ENCODE results near the gene PLEKHA7.

PLEKHA7 gene

DNA sequence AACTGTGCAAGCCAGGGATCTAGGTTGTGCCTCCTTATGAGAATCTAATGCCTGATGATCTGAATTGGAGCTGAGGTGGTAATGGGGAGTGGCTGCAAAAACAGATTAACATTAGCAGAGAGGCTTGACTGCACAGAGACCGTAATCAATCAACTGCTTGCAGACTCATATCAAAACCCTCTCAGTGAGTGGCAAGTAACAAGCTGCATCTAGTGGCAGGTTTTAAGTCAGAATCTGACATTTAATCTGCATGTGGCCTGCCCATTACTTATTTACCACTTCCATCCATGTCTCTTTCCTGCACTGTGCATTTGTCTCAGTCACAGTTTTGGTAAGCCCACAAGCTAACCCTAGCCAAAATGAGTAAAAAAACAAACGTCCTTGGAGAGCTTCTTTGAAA lies 264.5 kb downstream of the PLEKHA7 start:
- in situ Hi-C loops (cut with MboI; ENCODE audit: low pct_unique_long_range_greater_than_20kb, low sequenced_read_pairs, unreplicated experiment), result no loop called here
- TF ChIP-seq, protein P1, sequence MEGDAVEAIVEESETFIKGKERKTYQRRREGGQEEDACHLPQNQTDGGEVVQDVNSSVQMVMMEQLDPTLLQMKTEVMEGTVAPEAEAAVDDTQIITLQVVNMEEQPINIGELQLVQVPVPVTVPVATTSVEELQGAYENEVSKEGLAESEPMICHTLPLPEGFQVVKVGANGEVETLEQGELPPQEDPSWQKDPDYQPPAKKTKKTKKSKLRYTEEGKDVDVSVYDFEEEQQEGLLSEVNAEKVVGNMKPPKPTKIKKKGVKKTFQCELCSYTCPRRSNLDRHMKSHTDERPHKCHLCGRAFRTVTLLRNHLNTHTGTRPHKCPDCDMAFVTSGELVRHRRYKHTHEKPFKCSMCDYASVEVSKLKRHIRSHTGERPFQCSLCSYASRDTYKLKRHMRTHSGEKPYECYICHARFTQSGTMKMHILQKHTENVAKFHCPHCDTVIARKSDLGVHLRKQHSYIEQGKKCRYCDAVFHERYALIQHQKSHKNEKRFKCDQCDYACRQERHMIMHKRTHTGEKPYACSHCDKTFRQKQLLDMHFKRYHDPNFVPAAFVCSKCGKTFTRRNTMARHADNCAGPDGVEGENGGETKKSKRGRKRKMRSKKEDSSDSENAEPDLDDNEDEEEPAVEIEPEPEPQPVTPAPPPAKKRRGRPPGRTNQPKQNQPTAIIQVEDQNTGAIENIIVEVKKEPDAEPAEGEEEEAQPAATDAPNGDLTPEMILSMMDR (IDR thresholded peaks at IDR 0.05; ENCODE audit: extremely low read depth, insufficient read depth, missing control alignments), result no peak
- no peak for DNase-seq (ENCODE audit: low spot score)

DNA sequence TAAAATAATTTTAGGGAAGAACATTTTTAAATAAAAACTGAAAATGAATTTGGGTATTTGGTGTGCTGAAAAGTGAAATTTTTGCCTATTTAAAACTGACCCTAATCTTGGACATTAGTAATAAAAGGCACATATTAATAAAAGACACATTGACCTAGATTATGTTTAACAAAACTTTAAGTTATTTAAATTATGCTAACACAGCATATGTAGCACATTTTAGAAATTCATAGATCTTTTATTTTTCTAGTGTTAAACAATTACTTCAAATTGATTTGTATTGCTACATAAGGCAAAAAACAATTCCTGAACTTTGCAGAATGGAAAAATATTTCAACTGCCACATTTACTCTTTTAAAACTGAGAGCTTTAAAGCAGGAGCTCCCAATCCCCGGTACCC lies 265.1 kb downstream of the PLEKHA7 start:
- TF ChIP-seq, protein P1 (IDR thresholded peaks at IDR 0.05; ENCODE audit: extremely low read depth, insufficient read depth, missing control alignments), result no peak
- no peak for DNase-seq (ENCODE audit: low spot score)
- in situ Hi-C loops (cut with MboI; ENCODE audit: low pct_unique_long_range_greater_than_20kb, low sequenced_read_pairs, unreplicated experiment), result no loop called here

DNA sequence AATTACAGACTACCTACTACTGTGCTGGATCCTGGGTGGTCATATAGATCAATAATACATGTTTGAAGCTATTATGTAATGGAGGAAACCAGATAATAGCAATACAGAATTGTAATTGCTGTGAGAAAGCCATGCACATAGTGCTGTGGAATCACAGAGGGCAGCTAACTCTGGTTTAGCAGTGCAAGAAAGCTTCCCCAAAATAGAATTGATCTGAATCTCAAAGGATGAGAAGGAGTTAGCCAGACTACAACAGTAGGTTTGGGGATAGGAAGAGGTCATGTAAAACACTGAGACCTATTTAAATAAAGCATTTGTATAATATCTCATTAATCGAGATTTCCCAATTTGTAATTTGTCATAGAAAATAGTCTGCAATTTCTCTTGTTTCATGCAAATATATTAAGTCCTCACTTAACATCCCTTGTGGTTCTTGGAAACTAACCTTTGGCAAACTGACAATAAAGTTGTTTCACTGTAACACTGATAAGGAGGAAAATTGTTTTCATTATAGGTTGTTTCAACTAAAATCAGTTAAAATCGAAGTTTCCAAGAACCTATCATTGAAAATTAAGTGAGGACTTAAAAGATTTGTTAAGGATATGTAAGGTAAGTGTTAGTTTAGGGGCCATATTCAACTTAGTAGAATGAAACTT lies 268.1 kb downstream of the PLEKHA7 start:
- DNase-seq (ENCODE audit: low spot score), result no peak
- TF ChIP-seq, protein P1 (IDR thresholded peaks at IDR 0.05; ENCODE audit: extremely low read depth, insufficient read depth, missing control alignments), result no peak
- in situ Hi-C loops (cut with MboI; ENCODE audit: low pct_unique_long_range_greater_than_20kb, low sequenced_read_pairs, unreplicated experiment), result no loop called here

DNA sequence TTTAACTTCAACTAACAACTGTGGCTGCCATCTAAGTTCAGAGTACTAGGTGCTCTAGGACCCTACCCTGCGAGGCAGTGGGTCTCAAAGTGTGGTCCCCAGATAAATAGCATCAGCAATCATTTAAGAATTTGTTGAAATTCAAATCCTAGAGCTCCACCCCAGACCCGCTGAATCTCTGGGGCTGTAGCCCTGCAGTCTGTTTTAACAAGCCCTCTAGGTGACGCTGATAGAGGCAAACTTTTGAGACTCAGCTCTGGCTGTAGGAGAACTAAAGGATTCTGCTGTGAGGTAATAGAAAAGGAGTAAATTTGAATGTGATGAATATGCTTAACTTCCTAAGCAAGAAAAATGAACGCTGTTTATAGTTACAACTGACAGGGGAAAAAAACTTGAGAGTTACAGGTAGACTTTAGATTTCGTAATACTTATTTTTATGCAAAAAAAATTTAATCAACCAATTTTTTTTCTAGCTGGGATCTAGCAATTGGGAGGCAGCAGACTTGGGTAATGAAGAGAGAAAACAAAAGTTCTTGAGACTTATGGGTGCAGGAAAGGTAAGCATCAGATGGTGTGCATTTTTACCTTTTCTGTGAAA lies 270.0 kb downstream of the PLEKHA7 start:
- TF ChIP-seq, protein P1 (IDR thresholded peaks at IDR 0.05; ENCODE audit: extremely low read depth, insufficient read depth, missing control alignments), result no peak
- in situ Hi-C loops (cut with MboI; ENCODE audit: low pct_unique_long_range_greater_than_20kb, low sequenced_read_pairs, unreplicated experiment), result no loop called here

DNA sequence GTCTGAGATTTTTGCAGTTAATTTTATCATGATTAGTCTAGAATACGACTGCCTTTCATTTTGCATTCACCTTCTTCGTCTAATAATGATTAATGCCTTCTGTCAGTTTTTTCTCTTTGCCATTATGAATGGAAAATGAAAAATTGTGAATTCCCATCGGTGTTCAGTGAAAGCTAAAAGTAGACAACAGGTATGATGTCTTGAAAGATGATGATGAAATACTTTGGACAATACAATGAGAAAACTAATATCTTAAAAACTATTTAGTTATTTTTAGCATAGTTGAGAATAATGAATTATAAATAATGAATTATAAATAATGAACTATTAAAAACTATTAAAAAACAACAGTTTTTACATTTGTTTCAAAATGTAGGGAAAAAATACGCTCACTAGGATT lies 270.7 kb downstream of the PLEKHA7 start:
- in situ Hi-C loops (cut with MboI; ENCODE audit: low pct_unique_long_range_greater_than_20kb, low sequenced_read_pairs, unreplicated experiment), result no loop called here
- no peak for DNase-seq (ENCODE audit: low spot score)
- TF ChIP-seq, protein P1 (IDR thresholded peaks at IDR 0.05; ENCODE audit: extremely low read depth, insufficient read depth, missing control alignments), result no peak

More for the DNA sequence above, 270.0 kb downstream of the PLEKHA7 start:
- DNase-seq (ENCODE audit: low spot score), result no peak

DNA sequence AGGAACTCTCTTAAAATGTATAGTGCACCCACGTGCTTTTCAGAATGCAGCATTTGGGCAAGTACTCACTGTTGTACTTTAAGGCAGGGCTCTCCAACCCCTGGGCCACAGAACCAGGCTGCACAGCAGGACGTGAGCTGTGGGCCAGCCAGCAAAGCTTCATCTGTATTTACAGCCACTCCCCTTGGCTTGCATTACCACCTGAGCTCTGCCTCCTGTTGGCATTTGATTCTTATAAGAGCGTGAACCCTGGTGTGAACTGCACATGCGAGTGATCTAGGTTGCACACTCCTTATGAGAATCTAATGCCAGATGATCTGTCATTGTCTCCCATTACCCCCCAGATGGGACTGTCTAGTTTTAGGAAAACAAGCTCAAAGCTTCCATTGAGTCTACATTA lies 272.7 kb downstream of the PLEKHA7 start:
- TF ChIP-seq, protein P1 (IDR thresholded peaks at IDR 0.05; ENCODE audit: extremely low read depth, insufficient read depth, missing control alignments), result no peak

More for the DNA sequence above, 272.7 kb downstream of the PLEKHA7 start:
- in situ Hi-C loops (cut with MboI; ENCODE audit: low pct_unique_long_range_greater_than_20kb, low sequenced_read_pairs, unreplicated experiment), result no loop called here
- DNase-seq (ENCODE audit: low spot score), result no peak
